Activated CD4-positive, alpha-beta memory T cell treated with anti-CD3 and anti-CD28 coated beads for 36 hours (primary cell): Measurements from ENCODE around the gene PDGFRA. TPM values are rescaled to one million over a fixed set of nuclear protein-coding genes. Genes with fewer than 3 reads are reported as not detected.
"Not testable (repeated sequence)": the region's sequence is repeated elsewhere in the genome, so short reads cannot be mapped to it uniquely, and the experiment has no call there.

Experiments
- CTCF ChIA-PET: fragments of 350-600 bp; sonication (Branson Sonifier 250); formaldehyde crosslinking; loops from one replicate; lab custom pipeline; 2021; ENCODE audit warnings: antibody characterized with exemption, inconsistent platforms; lab: Charles Lee
- POLR2A ChIA-PET: fragments of 350-600 bp; sonication (Branson Sonifier 250); formaldehyde crosslinking; loops from one replicate; lab custom pipeline; 2021; ENCODE audit warnings: antibody characterized with exemption; lab: Charles Lee
- DNase-seq: peaks from one replicate; pipeline ENCODE4 v3.0.0-alpha.2; 2020
- H3K27ac Mint-ChIP-seq: one replicate; pipeline ENCODE4 v1.8.0; 2021; ENCODE audit warnings: mixed read lengths
- H3K27me3 Mint-ChIP-seq: one replicate; pipeline ENCODE4 v1.8.0; 2021; ENCODE audit warnings: mixed read lengths
- H3K36me3 Mint-ChIP-seq: one replicate; pipeline ENCODE4 v1.8.0; 2021; ENCODE audit warnings: mixed read lengths
- H3K4me1 Mint-ChIP-seq: one replicate; pipeline ENCODE4 v1.8.0; 2021; ENCODE audit warnings: low read depth, mixed read lengths
- H3K4me3 Mint-ChIP-seq: one replicate; pipeline ENCODE4 v1.8.0; 2021; ENCODE audit warnings: mild to moderate bottlenecking, mixed read lengths
- H3K9me3 Mint-ChIP-seq: one replicate; pipeline ENCODE4 v1.8.0; 2021; ENCODE audit warnings: mixed read lengths
- intact Hi-C: fragments of 100-400 bp; cut with micrococcal nuclease; formaldehyde crosslinking; loops from one replicate; pipeline ENCODE4 v1.15.1; 2023
- total RNA-seq, 2 experiments: library from RNA; stranded (reverse); gene quantifications; one replicate each; pipeline ENCODE4 v1.2.3, GENCODE V29; 2021

Gene PDGFRA
- total RNA-seq, 2 experiments from 2014 or later, result not detected

DNA sequence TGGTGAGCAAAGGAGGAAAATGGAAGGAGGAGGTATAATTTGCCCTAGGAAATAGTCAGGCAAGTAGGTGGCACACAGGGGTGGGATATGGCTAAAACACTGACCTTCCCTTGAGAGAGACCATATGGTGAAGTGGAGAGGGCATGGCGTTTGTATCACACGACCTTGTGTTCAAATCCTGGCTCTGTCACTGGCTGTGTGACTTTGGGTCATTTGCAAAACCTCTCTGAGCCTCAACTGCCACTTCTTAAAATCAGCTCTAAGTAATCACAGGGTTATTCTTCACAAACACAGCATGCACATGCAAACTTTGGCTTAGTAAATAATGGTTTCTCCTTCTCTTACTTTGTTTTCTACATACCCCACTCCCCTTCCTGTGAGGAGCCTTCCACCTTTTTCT is 8.7 kb downstream of the PDGFRA start:
- H3K4me3 Mint-ChIP-seq, result no peak overlapping the region
- H3K9me3 Mint-ChIP-seq, result peaks cover 3% of the 10 kb centered on the region
- peaks cover 21% of the 10 kb centered on the region for H3K27me3 Mint-ChIP-seq
- DNase-seq, result no peak
- no peaks in the 10 kb centered on the region for H3K36me3 Mint-ChIP-seq
- intact Hi-C loops, result no loop called here
- peaks cover 4% of the 10 kb centered on the region for H3K4me1 Mint-ChIP-seq
- ChIA-PET CTCF (interaction anchor here (1.4 kb wide), 1 partner anchor 330 kb away, joined by 3 read pairs; no protein-coding TSS in a partner anchor), POLR2A (no interaction called here)
- H3K27ac Mint-ChIP-seq, result no peak overlapping the region

- Mint-ChIP-seq H3K36me3 (no peaks in the 10 kb centered on the region), H3K27me3 (peaks cover 24% of the 10 kb centered on the region), H3K27ac (no peak overlapping the region), H3K9me3 (peaks cover 3% of the 10 kb centered on the region), H3K4me1 (peaks cover 4% of the 10 kb centered on the region), H3K4me3 (no peak overlapping the region)
- intact Hi-C loops, result no loop called here
- ChIA-PET CTCF (no interaction called here), POLR2A (no interaction called here)
- no peak for DNase-seq
Observed at GRCh38 chr4:54238389-54238788, 9.3 kb downstream of the PDGFRA start.

- intact Hi-C loops, H3K9me3 Mint-ChIP-seq, H3K4me1 Mint-ChIP-seq, H3K27me3 Mint-ChIP-seq, H3K27ac Mint-ChIP-seq, H3K4me3 Mint-ChIP-seq, H3K36me3 Mint-ChIP-seq, DNase-seq, POLR2A ChIA-PET: not testable (repeated sequence)
- CTCF ChIA-PET, result interaction anchor here (1.4 kb wide), 1 partner anchor 8 kb away, joined by 3 read pairs; no protein-coding TSS in a partner anchor
Observed at GRCh38 chr4:54241268-54241823, 12.3 kb downstream of the PDGFRA start.

DNA sequence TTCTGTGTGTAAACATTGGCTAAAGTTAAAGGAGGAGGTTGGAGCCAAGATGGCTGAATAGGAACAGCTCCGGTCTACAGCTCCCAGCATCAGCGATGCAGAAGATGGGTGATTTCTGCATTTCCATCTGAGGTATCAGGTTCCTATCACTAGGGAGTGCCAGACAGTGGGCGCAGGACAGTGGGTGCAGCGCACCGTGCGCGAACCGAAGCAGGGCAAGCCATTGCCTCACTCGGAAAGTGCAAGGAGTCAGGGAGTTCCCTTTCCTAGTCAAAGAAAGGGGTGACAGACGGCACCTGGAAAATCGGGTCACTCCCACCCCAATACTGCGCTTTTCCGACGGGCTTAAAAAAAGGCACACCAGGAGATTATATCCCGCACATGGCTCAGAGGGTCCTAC is 14.4 kb downstream of the PDGFRA start:
- intact Hi-C loops, H3K4me1 Mint-ChIP-seq, POLR2A ChIA-PET, H3K36me3 Mint-ChIP-seq, H3K27ac Mint-ChIP-seq, H3K4me3 Mint-ChIP-seq, H3K9me3 Mint-ChIP-seq, DNase-seq, H3K27me3 Mint-ChIP-seq, CTCF ChIA-PET: not testable (repeated sequence)

- H3K27ac Mint-ChIP-seq, H3K4me1 Mint-ChIP-seq, POLR2A ChIA-PET, H3K4me3 Mint-ChIP-seq, CTCF ChIA-PET, H3K27me3 Mint-ChIP-seq, H3K36me3 Mint-ChIP-seq, intact Hi-C loops, DNase-seq: not testable (repeated sequence)
- peaks cover 24% of the 10 kb centered on the region for H3K9me3 Mint-ChIP-seq
Observed at GRCh38 chr4:54252312-54252711, 23.2 kb downstream of the PDGFRA start.

- no peaks in the 10 kb centered on the region for H3K27me3 Mint-ChIP-seq
- no peak overlapping the region for H3K27ac Mint-ChIP-seq
- ChIA-PET CTCF (no interaction called here), POLR2A (no interaction called here)
- no peaks in the 10 kb centered on the region for H3K36me3 Mint-ChIP-seq
- intact Hi-C loops, result no loop called here
- no peak for DNase-seq
- peaks cover 18% of the 10 kb centered on the region for H3K9me3 Mint-ChIP-seq
- H3K4me1 Mint-ChIP-seq, result no peaks in the 10 kb centered on the region
- H3K4me3 Mint-ChIP-seq, result no peak overlapping the region
Observed at GRCh38 chr4:54254116-54254914, 25.2 kb downstream of the PDGFRA start.

- ChIA-PET POLR2A (no interaction called here), CTCF (no interaction called here)
- Mint-ChIP-seq H3K4me1 (no peaks in the 10 kb centered on the region), H3K9me3 (peaks cover 16% of the 10 kb centered on the region), H3K27me3 (no peaks in the 10 kb centered on the region), H3K36me3 (no peaks in the 10 kb centered on the region), H3K27ac (no peak overlapping the region), H3K4me3 (no peak overlapping the region)
- DNase-seq, result no peak
- intact Hi-C loops, result no loop called here
Observed at GRCh38 chr4:54254915-54255246, 25.8 kb downstream of the PDGFRA start.

GRCh38 chr4:54255881-54256280 is 26.8 kb downstream of the PDGFRA start:
- POLR2A ChIA-PET, result no interaction called here
- no peaks in the 10 kb centered on the region for H3K4me1 Mint-ChIP-seq
- H3K27me3 Mint-ChIP-seq, result peaks cover 2% of the 10 kb centered on the region
- no peak overlapping the region for H3K27ac Mint-ChIP-seq
- intact Hi-C loops, result no loop called here
- H3K36me3 Mint-ChIP-seq, result no peaks in the 10 kb centered on the region
- DNase-seq, result no peak
- CTCF ChIA-PET, result interaction anchor here (0.6 kb wide), 1 partner anchor 753 kb away, joined by 3 read pairs; no protein-coding TSS in a partner anchor
- no peak overlapping the region for H3K4me3 Mint-ChIP-seq
- H3K9me3 Mint-ChIP-seq, result peaks cover 13% of the 10 kb centered on the region

DNA sequence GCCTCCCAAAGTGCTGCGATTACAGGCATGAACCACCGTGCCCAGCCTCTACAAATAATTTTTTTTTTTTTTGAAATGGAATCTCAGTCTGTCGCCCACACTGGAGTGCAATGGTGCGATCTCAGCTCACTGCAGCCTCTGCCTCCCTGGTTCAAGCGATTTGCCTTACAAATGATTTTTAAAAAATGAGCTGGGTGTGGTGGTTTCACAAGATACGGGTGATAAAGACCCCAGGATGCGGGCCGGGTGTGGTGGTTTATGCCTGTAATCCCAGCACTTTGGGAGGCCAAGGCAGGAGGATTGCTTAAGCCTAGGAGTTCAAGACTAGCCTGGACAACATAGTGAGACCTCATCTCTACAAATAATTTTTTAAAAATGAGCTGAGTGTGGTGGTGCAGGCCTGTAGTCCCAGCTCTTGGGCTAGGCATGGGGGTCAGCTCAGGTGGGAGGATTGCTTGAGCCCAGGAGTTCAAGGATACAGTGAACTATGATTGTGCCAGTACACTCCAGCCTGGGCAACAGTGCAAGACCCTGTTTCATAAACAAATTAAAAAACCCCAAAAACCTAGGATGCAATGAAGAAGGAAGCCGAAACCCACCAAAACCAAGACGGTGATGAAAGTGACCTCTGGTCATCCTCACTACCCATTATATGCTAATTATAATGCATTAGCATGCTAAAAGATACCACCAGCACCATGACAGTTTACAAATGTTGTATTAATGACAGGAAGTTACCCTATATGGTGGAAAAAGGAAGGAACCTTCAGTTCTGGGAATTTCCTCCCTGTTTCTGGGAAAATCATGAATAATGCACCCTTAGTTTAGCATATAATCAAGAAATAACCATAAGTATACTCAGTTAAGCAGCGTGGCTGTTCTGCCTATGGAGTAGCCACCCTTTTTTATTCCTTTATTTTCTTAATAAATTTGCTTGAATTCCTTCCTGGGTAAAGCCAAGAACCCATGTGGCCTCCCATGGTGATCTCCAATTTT is 27.7 kb downstream of the PDGFRA start:
- H3K4me3 Mint-ChIP-seq, result no peak overlapping the region

GRCh38 chr4:54265366-54265765 is 36.3 kb downstream of the PDGFRA start:
- no peak for DNase-seq
- H3K27me3 Mint-ChIP-seq, result peaks cover 5% of the 10 kb centered on the region
- ChIA-PET POLR2A (no interaction called here), CTCF (no interaction called here)
- intact Hi-C loops, result no loop called here
- no peak overlapping the region for H3K27ac Mint-ChIP-seq
- H3K4me3 Mint-ChIP-seq, result no peak overlapping the region
- no peaks in the 10 kb centered on the region for H3K36me3 Mint-ChIP-seq
- no peaks in the 10 kb centered on the region for H3K9me3 Mint-ChIP-seq
- H3K4me1 Mint-ChIP-seq, result no peaks in the 10 kb centered on the region

More for the DNA sequence above, 27.7 kb downstream of the PDGFRA start:
- Mint-ChIP-seq H3K36me3 (no peaks in the 10 kb centered on the region), H3K27ac (no peak overlapping the region), H3K27me3 (peaks cover 2% of the 10 kb centered on the region), H3K4me1 (no peaks in the 10 kb centered on the region), H3K9me3 (peaks cover 7% of the 10 kb centered on the region)
- intact Hi-C loops, result no loop called here
- DNase-seq, result no peak
- ChIA-PET POLR2A (no interaction called here), CTCF (interaction anchor here (0.6 kb wide), 1 partner anchor 752 kb away, joined by 3 read pairs; no protein-coding TSS in a partner anchor)

DNA sequence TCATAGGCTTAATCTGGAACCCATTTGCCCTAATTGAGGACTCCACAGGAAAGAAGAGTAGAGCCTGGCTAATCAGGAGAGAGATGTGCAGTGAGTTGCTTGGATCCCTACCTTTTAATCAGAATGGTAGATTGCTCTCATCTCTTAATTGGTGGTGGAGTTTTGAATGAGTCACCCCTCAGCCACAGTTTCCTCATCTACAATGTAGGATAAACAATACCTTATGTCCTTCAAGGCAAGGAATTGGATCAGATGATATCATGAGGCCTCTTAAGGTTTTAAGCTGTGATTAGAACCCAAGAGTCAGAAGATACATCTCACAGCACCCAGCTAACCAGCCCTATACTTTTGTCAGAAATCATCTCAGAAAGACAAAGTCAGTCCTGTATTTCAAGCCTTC is 39.1 kb downstream of the PDGFRA start:
- ChIA-PET CTCF (no interaction called here), POLR2A (no interaction called here)
- no peak overlapping the region for H3K4me3 Mint-ChIP-seq
- intact Hi-C loops, result no loop called here
- no peak overlapping the region for H3K27ac Mint-ChIP-seq
- no peaks in the 10 kb centered on the region for H3K36me3 Mint-ChIP-seq
- H3K27me3 Mint-ChIP-seq, result peaks cover 10% of the 10 kb centered on the region
- H3K4me1 Mint-ChIP-seq, result no peaks in the 10 kb centered on the region
- no peaks in the 10 kb centered on the region for H3K9me3 Mint-ChIP-seq
- no peak for DNase-seq

DNA sequence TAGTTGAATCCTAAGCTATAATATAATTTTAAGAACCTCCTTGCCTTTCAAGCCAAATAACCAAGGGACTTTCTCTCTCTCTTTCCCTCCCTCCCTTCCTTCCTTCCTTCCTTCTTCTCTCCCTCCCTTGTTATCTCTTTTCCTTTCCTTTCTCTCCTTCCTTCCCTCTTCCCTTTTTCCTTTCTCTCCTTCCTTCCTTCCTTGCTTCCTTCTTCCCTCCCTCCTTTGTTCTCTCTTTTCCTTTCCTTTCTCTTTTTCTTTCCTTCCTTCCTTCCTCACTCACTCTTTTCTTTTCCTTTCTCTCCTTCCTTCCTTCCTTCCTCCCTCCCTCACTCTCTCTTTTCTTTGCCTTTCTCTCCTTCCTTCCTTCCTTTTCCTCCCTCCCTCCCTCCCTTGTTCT is 42.4 kb downstream of the PDGFRA start:
- Mint-ChIP-seq H3K4me1 (no peaks in the 10 kb centered on the region), H3K27ac (no peak overlapping the region), H3K9me3 (no peaks in the 10 kb centered on the region), H3K36me3 (no peaks in the 10 kb centered on the region), H3K4me3 (no peak overlapping the region), H3K27me3 (peaks cover 28% of the 10 kb centered on the region)
- ChIA-PET CTCF (no interaction called here), POLR2A (no interaction called here)
- intact Hi-C loops, result no loop called here
- no peak for DNase-seq
